ENCODE results near the gene SAP30BP. TPM values are rescaled to one million over a fixed set of nuclear protein-coding genes. Genes with fewer than 3 reads are reported as not detected.

The SAP30BP gene
- total and polyA plus RNA-seq, 2 donors (not counting 3 experiments of a cell fraction or from before 2014, with no cell fraction given) = 116 to 151 TPM

- TF ChIP-seq MAX (IDR thresholded peaks at IDR 0.05; ENCODE audit: insufficient read depth, insufficient read length) = no peak
- no peak for TF ChIP-seq FOS (IDR thresholded peaks at IDR 0.05; ENCODE audit: borderline replicate concordance, insufficient read depth, low read length)
- TF ChIP-seq POLR2AphosphoS5 (IDR thresholded peaks at IDR 0.05; ENCODE audit: insufficient read depth, low read depth, low read length) = no peak
- no peak for TF ChIP-seq JUN (IDR thresholded peaks at IDR 0.05; ENCODE audit: borderline replicate concordance, insufficient read depth, insufficient read length, low read depth)
- TF ChIP-seq POLR2A (IDR thresholded peaks at IDR 0.05; ENCODE audit: low read depth, low read length) = no peak
- no peak for TF ChIP-seq MYC (IDR thresholded peaks at IDR 0.05; ENCODE audit: low read depth, low read length)
- no peak for TF ChIP-seq GATA2 (IDR thresholded peaks at IDR 0.05; ENCODE audit: insufficient read depth, insufficient read length, low read depth, low read length)
- no peak for TF ChIP-seq CTCF (IDR thresholded peaks at IDR 0.05; ENCODE audit: extremely low read depth in 1 of 2, insufficient read depth in 1 of 2, low read depth in 1 of 2, low read length in 2 of 2)
- no peak for TF ChIP-seq EZH2 (IDR thresholded peaks at IDR 0.05; ENCODE audit: borderline replicate concordance, low read depth, low read length, severe bottlenecking)
- no peak for DNase-seq (ENCODE audit: low read depth, low spot score)
- Histone ChIP-seq H3K27me3 (ENCODE audit: control insufficient read depth in 2 of 2, insufficient read depth in 2 of 2, low read length in 2 of 2) (no peaks in the 10 kb centered on the region), H3K27ac (ENCODE audit: insufficient read depth, low read depth, low read length) (no peak overlapping the region), H3K79me2 (ENCODE audit: control insufficient read depth, insufficient read depth, low read length) (no peaks in the 10 kb centered on the region), H3K4me2 (ENCODE audit: insufficient read depth, low read length) (no peak overlapping the region), H3K36me3 (ENCODE audit: control insufficient read depth in 2 of 2, extremely low read depth in 1 of 2, insufficient read depth in 2 of 2, low read length in 2 of 2) (no peaks in the 10 kb centered on the region), H3K4me3 (replicated peaks in 1 of 3; ENCODE audit: insufficient read depth in 1 of 3, low read depth in 1 of 3, low read length in 3 of 3) (no peak overlapping the region), H3K9ac (replicated peaks; ENCODE audit: extremely low read depth, insufficient read depth, low read length) (no peak overlapping the region), H3K9me1 (replicated peaks; ENCODE audit: control insufficient read depth, extremely low read depth, insufficient read depth, low read length) (no peaks in the 10 kb centered on the region), H3K9me3 (replicated peaks; ENCODE audit: control insufficient read depth, insufficient read depth, low read length) (no peaks in the 10 kb centered on the region), H3K4me1 (ENCODE audit: control insufficient read depth, extremely low read depth, insufficient read depth, low read length) (no peaks in the 10 kb centered on the region), H2AFZ (ENCODE audit: low read depth, low read length) (no peak overlapping the region), H4K20me1 (replicated peaks; ENCODE audit: control insufficient read depth, extremely low read depth, insufficient read depth, low read length) (no peaks in the 10 kb centered on the region)
- POLR2A ChIA-PET = no interaction called here
- BruUV-seq (replicated peaks) = TSS peak; percentile 8
- intact Hi-C loops (cut with micrococcal nuclease) = no loop called here
- CTCF ChIA-PET = interaction anchor here (1.2 to 16.3 kb wide), 5 partner anchors 11 to 127 kb away, joined by 3 to 625 read pairs (median 34); partner anchors contain the start of gene SMIM5
- dilution Hi-C loops (cut with MboI; ENCODE audit: extremely low pct_ligation_motif_present, low sequenced_read_pairs) = no loop called here
- no peak for FAIRE-seq
These were observed 45.1 kb upstream of the SAP30BP start for GRCh38 chr17:75622076-75622475.

Measured in endothelial cell of umbilical vein (primary cell).